Liver (tissue), 9 donors: Measurements from ENCODE around the gene ERC2. TPM values are rescaled to one million over a fixed set of nuclear protein-coding genes. Genes with fewer than 3 reads are reported as not detected.

Experiments used
- DNase-seq: peaks from one replicate; pipeline ENCODE4 v3.0.0-alpha.2; 2017; ENCODE audit warnings: low spot score
- H3K27ac ChIP-seq, 2 donors: one replicate each; pipeline ENCODE4 v1.7.0; 2013; ENCODE audit warnings: inconsistent platforms in 2 of 2, low read length in 2 of 2, control low read depth in 1 of 2, low read depth in 1 of 2, mild to moderate bottlenecking in 1 of 2
- H3K27me3 ChIP-seq, 4 donors: one replicate each; pipeline versions ENCODE4 v1.6.1 to v1.7.0; 2013; ENCODE audit warnings: low read length in 3 of 4, inconsistent platforms in 1 of 4, mild to moderate bottlenecking in 1 of 4, moderate library complexity in 1 of 4; ENCODE audit not compliant: control insufficient read depth in 4 of 4, insufficient read depth in 4 of 4
- H3K36me3 ChIP-seq, 4 donors: one replicate each; pipeline versions ENCODE4 v1.6.1 to v1.7.0; 2013; ENCODE audit warnings: low read length in 3 of 4, mild to moderate bottlenecking in 3 of 4, low read depth in 1 of 4, moderate library complexity in 1 of 4; ENCODE audit not compliant: control insufficient read depth in 4 of 4, insufficient read depth in 3 of 4
- H3K4me1 ChIP-seq, 4 donors: one replicate each; pipeline versions ENCODE4 v1.6.1 to v1.7.0; 2013; ENCODE audit warnings: low read length in 3 of 4, mild to moderate bottlenecking in 3 of 4, moderate library complexity in 1 of 4; ENCODE audit not compliant: control insufficient read depth in 4 of 4, insufficient read depth in 4 of 4
- H3K4me3 ChIP-seq, 3 donors: one replicate each; pipeline versions ENCODE4 v1.6.1 to v1.7.0; 2013; ENCODE audit warnings: low read length in 3 of 3, control low read depth in 1 of 3, low read depth in 1 of 3, mild to moderate bottlenecking in 1 of 3
- H3K9ac ChIP-seq, 2 donors: one replicate each; pipeline ENCODE4 v1.7.0; 2013; ENCODE audit warnings: low read length in 2 of 2, mild to moderate bottlenecking in 2 of 2, moderate library complexity in 2 of 2, control low read depth in 1 of 2, low read depth in 1 of 2
- H3K9me3 ChIP-seq, 4 donors: one replicate each; pipeline versions ENCODE4 v1.6.1 to v1.7.0; 2013; ENCODE audit warnings: low read length in 3 of 4; ENCODE audit not compliant: control insufficient read depth in 4 of 4
- EGR1 ChIP-seq, 2 donors: IDR thresholded peaks; 2 replicates each; pipeline ENCODE4 v1.6.1; 2016 to 2018; ENCODE audit warnings: antibody characterized with exemption in 2 of 2, low read depth in 2 of 2
- FOXA1 ChIP-seq: IDR thresholded peaks from 2 replicates; pipeline ENCODE4 v1.6.1; 2016; ENCODE audit warnings: antibody characterized with exemption
- FOXA2 ChIP-seq: IDR thresholded peaks from 2 replicates; pipeline ENCODE4 v1.6.1; 2016; ENCODE audit warnings: antibody characterized with exemption
- GABPA ChIP-seq, 2 donors: IDR thresholded peaks in 1 of 2; conservative IDR thresholded peaks in 1 of 2; 2 replicates each; pipeline ENCODE4 v1.6.1; 2016; ENCODE audit warnings: antibody characterized with exemption in 2 of 2, mild to moderate bottlenecking in 1 of 2, moderate library complexity in 1 of 2
- HNF4A ChIP-seq, 2 donors: conservative IDR thresholded peaks; 2 replicates each; pipeline ENCODE4 v1.6.1; 2016; ENCODE audit warnings: antibody characterized with exemption in 2 of 2, mild to moderate bottlenecking in 2 of 2
- HNF4G ChIP-seq: IDR thresholded peaks from 2 replicates; pipeline ENCODE4 v1.6.1; 2016; ENCODE audit warnings: antibody characterized with exemption
- JUND ChIP-seq, 2 donors: IDR thresholded peaks; 2 replicates each; pipeline ENCODE4 v1.6.1; 2016; ENCODE audit warnings: antibody characterized with exemption in 2 of 2
- RAD21 ChIP-seq, 2 donors: IDR thresholded peaks; 2 replicates each; pipeline ENCODE4 v1.6.1; 2016; ENCODE audit warnings: antibody characterized with exemption in 2 of 2, mild to moderate bottlenecking in 2 of 2
- RXRA ChIP-seq, 2 donors: IDR thresholded peaks; 2 replicates each; pipeline ENCODE4 v1.6.1; 2017 to 2018; ENCODE audit warnings: antibody characterized with exemption in 2 of 2, mild to moderate bottlenecking in 1 of 2
- SP1 ChIP-seq: IDR thresholded peaks from 2 replicates; pipeline ENCODE4 v1.6.1; 2018; ENCODE audit warnings: antibody characterized with exemption, mild to moderate bottlenecking
- TAF1 ChIP-seq: conservative IDR thresholded peaks from 2 replicates; pipeline ENCODE4 v1.6.1; 2016; ENCODE audit warnings: antibody characterized with exemption, mild to moderate bottlenecking
- YY1 ChIP-seq: IDR thresholded peaks from 2 replicates; pipeline ENCODE4 v1.6.1; 2016; ENCODE audit warnings: antibody characterized with exemption, mild to moderate bottlenecking
- WGBS: extraction: QIAGEN DNeasy Blood & Tissue Kit; methylation state at CpG from one replicate; pipeline ENCODE4 v1.1.7; 2013; 5-methylcytosine and 5-hydroxymethylcytosine counted together
- polyA plus RNA-seq, 2 donors: library from polyadenylated mRNA; stranded (reverse) in 1 of 2; unstranded in 1 of 2; fragments of 200-250 nt in 1 of 2; fragments of >200 nt in 1 of 2; fragmentation: Nextera tagmentation in 1 of 2; extraction: Ambion mirVana in 1 of 2; gene quantifications; one replicate each; pipeline versions ENCODE4 v1.2.1 to v1.2.3, GENCODE V29; 2013 to 2015
- total RNA-seq, 2 donors: library from RNA; depleted of rRNA; stranded (reverse); fragments of >200 nt; gene quantifications; one replicate each; pipeline ENCODE4 v1.2.3, GENCODE V29; 2014
- TF ChIP-seq, protein P1 (sequence below): IDR thresholded peaks from 2 replicates; pipeline ENCODE4 v1.6.1; 2016; ENCODE audit warnings: antibody characterized with exemption
- TF ChIP-seq, protein P2 (sequence below): IDR thresholded peaks from 2 replicates; pipeline ENCODE4 v1.6.1; 2016; ENCODE audit warnings: antibody characterized with exemption
- TF ChIP-seq, protein P3 (sequence below): IDR thresholded peaks from 2 replicates; pipeline ENCODE4 v1.6.1; 2016; ENCODE audit warnings: antibody characterized with exemption, mild to moderate bottlenecking
- TF ChIP-seq, protein P4 (sequence below): fragments of 150-350 bp; IDR thresholded peaks from 2 replicates; pipeline ENCODE4 v1.5.1; 2017; ENCODE audit warnings: improper control_type of control experiment, low read depth, low read length; ENCODE audit not compliant: missing input control
- TF ChIP-seq, protein P5 (sequence below): IDR thresholded peaks from 2 replicates; pipeline ENCODE4 v1.6.1; 2016; ENCODE audit warnings: antibody characterized with exemption
- donor health status: healthy.
- donor health status: healthy.
- donor health status: healthy.
- donor health status: healthy.
- donor health status: healthy.

Gene ERC2
- total and polyA plus RNA-seq, 4 donors, result 0.14 to 0.25 TPM; not detected in 2

DNA sequence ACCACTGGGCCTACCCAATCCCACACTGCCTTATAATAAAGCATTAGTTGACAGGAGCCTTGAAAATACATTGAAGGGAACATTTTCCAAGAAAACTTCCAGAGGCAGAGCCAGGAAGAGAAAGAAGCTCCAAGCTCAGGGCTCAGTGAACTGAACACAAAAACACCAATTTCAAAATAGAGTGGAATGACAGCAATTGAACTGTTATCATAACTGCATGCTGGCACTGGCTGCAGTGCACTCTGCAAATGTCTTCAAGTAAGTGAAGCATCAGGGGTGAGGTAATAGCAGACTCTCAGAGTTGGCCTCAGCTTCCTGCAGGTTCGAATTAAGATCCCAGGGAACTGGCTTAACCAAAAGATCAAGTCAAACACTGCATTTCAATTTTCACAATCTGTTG lies 593.2 kb downstream of the ERC2 start:
- Histone ChIP-seq H3K27me3 (no peaks in the 10 kb centered on the region), H3K27ac (no peak overlapping the region), H3K9ac (no peak overlapping the region), H3K4me3 (no peak overlapping the region), H3K9me3 (no peaks in the 10 kb centered on the region), H3K36me3 (no peaks in the 10 kb centered on the region), H3K4me1 (no peaks in the 10 kb centered on the region)
- 72% methylated on average over 1 of the region's 1 CpG for WGBS
- no peak for DNase-seq
- TF ChIP-seq JUND (IDR thresholded peaks at IDR 0.05), result no peak
- TF ChIP-seq, protein P1, sequence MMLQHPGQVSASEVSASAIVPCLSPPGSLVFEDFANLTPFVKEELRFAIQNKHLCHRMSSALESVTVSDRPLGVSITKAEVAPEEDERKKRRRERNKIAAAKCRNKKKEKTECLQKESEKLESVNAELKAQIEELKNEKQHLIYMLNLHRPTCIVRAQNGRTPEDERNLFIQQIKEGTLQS, result no peak
- TF ChIP-seq, protein P2, sequence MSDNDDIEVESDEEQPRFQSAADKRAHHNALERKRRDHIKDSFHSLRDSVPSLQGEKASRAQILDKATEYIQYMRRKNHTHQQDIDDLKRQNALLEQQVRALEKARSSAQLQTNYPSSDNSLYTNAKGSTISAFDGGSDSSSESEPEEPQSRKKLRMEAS, result no peak

DNA sequence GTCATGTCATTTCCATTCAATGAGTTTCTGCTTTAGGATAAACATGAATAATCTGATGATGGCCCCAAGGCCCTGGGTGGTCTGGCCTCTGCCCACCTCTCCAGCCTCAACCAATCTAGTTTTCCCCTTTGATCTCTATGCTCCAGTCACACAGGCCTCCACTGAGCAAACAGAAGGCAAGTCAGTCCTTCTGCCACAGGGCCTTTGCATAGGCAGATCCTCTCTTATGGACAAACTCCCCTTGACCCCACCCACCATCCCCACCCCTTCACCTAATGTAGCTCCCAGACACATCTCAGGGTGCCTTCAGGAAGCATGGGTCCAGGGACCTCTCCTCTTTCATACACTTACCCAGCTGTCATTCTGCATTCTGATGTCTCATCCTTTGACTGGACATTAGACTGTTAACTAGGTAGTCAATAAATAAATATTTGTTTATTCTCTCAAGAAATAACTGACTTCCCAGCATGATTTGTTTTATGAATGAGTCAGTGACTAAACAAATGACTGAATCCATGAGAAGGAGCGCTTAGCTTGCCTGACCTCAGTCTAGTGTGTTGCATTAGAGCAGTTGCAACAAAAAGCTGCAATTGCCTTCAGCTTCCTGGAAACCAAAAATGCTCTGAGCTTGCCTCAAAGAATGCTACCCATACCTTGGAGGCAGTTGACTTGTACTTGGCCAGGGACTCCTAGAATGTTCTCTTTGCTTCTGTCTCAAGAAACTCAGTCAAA lies 594.6 kb downstream of the ERC2 start:
- TF ChIP-seq GABPA (IDR thresholded peaks at IDR 0.05 in 1 of 2, conservative IDR thresholded peaks at IDR 0.05 in 1 of 2) (no peak), YY1 (no peak), HNF4G (no peak), RAD21 (IDR thresholded peaks at IDR 0.05) (no peak), FOXA1 (no peak), JUND (IDR thresholded peaks at IDR 0.05) (no peak), SP1 (no peak), EGR1 (IDR thresholded peaks at IDR 0.05; ENCODE audit: low read depth in 2 of 2) (no peak), TAF1 (no peak), FOXA2 (no peak), RXRA (IDR thresholded peaks at IDR 0.05) (no peak), HNF4A (conservative IDR thresholded peaks at IDR 0.05) (no peak)
- TF ChIP-seq, protein P3, sequence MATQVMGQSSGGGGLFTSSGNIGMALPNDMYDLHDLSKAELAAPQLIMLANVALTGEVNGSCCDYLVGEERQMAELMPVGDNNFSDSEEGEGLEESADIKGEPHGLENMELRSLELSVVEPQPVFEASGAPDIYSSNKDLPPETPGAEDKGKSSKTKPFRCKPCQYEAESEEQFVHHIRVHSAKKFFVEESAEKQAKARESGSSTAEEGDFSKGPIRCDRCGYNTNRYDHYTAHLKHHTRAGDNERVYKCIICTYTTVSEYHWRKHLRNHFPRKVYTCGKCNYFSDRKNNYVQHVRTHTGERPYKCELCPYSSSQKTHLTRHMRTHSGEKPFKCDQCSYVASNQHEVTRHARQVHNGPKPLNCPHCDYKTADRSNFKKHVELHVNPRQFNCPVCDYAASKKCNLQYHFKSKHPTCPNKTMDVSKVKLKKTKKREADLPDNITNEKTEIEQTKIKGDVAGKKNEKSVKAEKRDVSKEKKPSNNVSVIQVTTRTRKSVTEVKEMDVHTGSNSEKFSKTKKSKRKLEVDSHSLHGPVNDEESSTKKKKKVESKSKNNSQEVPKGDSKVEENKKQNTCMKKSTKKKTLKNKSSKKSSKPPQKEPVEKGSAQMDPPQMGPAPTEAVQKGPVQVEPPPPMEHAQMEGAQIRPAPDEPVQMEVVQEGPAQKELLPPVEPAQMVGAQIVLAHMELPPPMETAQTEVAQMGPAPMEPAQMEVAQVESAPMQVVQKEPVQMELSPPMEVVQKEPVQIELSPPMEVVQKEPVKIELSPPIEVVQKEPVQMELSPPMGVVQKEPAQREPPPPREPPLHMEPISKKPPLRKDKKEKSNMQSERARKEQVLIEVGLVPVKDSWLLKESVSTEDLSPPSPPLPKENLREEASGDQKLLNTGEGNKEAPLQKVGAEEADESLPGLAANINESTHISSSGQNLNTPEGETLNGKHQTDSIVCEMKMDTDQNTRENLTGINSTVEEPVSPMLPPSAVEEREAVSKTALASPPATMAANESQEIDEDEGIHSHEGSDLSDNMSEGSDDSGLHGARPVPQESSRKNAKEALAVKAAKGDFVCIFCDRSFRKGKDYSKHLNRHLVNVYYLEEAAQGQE, result no peak
- TF ChIP-seq, protein P2, result no peak
- TF ChIP-seq, protein P4, sequence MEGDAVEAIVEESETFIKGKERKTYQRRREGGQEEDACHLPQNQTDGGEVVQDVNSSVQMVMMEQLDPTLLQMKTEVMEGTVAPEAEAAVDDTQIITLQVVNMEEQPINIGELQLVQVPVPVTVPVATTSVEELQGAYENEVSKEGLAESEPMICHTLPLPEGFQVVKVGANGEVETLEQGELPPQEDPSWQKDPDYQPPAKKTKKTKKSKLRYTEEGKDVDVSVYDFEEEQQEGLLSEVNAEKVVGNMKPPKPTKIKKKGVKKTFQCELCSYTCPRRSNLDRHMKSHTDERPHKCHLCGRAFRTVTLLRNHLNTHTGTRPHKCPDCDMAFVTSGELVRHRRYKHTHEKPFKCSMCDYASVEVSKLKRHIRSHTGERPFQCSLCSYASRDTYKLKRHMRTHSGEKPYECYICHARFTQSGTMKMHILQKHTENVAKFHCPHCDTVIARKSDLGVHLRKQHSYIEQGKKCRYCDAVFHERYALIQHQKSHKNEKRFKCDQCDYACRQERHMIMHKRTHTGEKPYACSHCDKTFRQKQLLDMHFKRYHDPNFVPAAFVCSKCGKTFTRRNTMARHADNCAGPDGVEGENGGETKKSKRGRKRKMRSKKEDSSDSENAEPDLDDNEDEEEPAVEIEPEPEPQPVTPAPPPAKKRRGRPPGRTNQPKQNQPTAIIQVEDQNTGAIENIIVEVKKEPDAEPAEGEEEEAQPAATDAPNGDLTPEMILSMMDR, result no peak
- TF ChIP-seq, protein P5, sequence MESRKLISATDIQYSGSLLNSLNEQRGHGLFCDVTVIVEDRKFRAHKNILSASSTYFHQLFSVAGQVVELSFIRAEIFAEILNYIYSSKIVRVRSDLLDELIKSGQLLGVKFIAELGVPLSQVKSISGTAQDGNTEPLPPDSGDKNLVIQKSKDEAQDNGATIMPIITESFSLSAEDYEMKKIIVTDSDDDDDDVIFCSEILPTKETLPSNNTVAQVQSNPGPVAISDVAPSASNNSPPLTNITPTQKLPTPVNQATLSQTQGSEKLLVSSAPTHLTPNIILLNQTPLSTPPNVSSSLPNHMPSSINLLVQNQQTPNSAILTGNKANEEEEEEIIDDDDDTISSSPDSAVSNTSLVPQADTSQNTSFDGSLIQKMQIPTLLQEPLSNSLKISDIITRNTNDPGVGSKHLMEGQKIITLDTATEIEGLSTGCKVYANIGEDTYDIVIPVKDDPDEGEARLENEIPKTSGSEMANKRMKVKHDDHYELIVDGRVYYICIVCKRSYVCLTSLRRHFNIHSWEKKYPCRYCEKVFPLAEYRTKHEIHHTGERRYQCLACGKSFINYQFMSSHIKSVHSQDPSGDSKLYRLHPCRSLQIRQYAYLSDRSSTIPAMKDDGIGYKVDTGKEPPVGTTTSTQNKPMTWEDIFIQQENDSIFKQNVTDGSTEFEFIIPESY, result no peak
- 61% methylated on average over 1 of the region's 1 CpG for WGBS

More for the DNA sequence above, 594.6 kb downstream of the ERC2 start:
- H3K4me3 ChIP-seq, result no peak overlapping the region
- H3K9me3 ChIP-seq, result no peaks in the 10 kb centered on the region
- no peak overlapping the region for H3K9ac ChIP-seq
- no peak overlapping the region for H3K27ac ChIP-seq
- no peaks in the 10 kb centered on the region for H3K36me3 ChIP-seq
- H3K4me1 ChIP-seq, result no peaks in the 10 kb centered on the region
- H3K27me3 ChIP-seq, result no peaks in the 10 kb centered on the region
- DNase-seq, result no peak
